Activated CD8-positive, alpha-beta memory T cell treated with anti-CD3 and anti-CD28 coated beads for 1 hour (primary cell): ENCODE results near the gene DOLPP1.

Experiments
- DNase-seq, 2 donors: peaks; one replicate each; pipeline ENCODE4 v3.0.0-alpha.2; 2020; ENCODE audit warnings: low read depth in 1 of 2; ENCODE audit errors: extremely low read depth in 1 of 2

DOLPP1 gene

GRCh38 chr9:129136446-129137035 lies 55.6 kb downstream of the DOLPP1 start:
- no peak for DNase-seq

DNA sequence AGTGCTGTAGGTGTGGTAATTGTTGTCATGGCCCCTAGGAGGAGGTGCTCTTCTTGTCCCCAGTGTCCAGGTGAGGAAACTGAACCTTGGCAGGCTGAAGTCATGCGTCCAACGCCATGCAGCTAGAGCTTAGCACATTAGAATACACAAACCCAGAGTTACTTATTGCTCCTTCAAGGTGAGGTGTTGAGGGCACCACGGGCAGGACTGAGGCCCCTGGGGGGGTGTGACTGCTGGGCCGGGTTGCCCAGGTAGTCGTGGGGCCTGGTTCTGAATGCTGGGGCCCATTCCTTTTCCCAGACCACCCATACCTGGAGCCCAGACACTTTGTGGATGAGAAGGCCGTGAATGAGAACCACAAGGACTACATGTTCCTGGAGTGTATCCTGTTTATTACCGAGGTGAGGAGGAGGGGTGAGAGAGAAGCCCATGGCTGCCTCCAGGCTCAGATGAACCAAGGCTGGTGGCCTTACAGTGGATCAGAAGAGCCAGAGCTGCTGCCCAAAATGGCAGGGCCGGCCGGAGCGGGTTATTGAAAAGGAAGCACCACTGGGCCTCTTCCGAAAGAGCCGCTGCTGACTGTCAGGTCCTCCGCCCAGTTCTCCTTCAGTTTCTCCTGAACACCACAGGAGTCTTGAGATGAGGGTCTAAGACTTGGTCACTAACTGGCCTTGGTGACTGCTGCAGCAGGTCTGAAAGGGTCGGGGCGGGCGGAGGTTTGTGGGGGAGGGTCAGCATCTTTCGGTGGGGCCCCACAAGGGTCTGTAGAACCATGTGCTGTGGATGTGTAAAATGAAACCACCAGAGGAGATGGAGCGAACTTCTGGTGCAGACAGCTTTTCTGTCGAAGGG lies 56.6 kb downstream of the DOLPP1 start:
- DNase-seq, result no peak

GRCh38 chr9:129138144-129138462 lies 57.2 kb downstream of the DOLPP1 start:
- no peak for DNase-seq

- DNase-seq, result no peak
Observed at GRCh38 chr9:129138476-129139232, 57.7 kb downstream of the DOLPP1 start.

- peak; percentile 34 to 53 for DNase-seq
Observed at GRCh38 chr9:129139233-129139992, 58.5 kb downstream of the DOLPP1 start.

DNA sequence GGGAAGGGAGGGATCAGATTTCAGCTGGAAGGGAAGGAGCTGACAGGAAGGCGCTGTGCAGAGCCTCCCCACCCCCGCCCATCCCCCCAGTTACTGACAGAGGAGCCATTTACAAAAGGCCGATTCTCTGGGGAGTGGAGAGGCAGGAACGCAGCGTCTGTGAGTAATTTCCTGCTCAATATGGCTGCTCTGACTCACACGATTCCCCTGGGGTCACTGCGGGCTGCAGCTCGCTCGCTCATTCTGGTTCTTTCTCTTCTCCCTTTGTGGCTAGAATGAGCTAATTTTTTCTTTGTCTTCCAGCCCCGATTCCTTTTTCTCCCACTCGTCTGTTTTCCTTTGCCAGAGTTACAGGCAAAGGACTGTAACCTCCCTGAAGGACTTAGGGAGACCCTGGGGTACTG lies 59.1 kb downstream of the DOLPP1 start:
- DNase-seq, result peak; percentile 59 to 76
